Measurements from ENCODE around the gene HMX3. TPM values are rescaled to one million over a fixed set of nuclear protein-coding genes. Genes with fewer than 3 reads are reported as not detected.

HMX3 gene
- 2.8 TPM for total RNA-seq

DNA sequence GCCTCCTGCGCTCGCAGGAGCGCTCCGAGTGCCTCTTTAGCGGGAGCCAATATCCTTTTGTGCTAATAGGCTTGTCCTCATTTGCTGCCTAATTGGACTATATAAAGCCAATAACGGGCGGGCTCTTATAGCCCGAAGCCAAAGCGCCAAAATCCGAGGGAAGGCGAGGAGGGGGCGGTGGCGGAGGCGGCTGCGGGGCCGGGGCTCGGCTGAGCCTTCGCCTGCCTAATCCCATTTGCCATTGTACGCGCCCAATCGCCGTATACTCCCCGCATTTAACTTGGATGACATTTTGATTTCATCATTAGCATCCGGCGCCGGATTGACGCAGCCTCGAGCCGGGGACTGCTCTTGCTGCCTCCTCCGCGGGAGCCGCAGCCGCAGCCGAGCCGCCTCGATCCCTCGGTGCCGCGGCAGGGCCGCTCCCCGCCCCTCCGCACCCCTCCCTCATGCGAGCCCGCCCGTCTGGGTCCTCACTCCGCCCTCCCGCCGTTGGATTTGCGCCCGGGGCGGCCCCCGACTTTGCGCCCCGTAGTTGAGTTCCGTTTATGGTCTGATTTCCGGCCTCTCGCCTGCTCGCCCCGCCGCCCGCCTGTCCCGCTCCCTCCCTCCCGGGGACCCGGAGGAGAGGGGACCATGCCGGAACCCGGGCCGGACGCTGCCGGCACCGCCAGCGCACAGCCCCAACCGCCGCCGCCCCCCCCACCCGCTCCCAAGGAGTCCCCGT lies at the start of gene HMX3:
Gene HMX3 (plus strand): TSS at position 556 of the 727 bp plus-strand sequence. CDS start 81 bp downstream, at position 637.

DNA sequence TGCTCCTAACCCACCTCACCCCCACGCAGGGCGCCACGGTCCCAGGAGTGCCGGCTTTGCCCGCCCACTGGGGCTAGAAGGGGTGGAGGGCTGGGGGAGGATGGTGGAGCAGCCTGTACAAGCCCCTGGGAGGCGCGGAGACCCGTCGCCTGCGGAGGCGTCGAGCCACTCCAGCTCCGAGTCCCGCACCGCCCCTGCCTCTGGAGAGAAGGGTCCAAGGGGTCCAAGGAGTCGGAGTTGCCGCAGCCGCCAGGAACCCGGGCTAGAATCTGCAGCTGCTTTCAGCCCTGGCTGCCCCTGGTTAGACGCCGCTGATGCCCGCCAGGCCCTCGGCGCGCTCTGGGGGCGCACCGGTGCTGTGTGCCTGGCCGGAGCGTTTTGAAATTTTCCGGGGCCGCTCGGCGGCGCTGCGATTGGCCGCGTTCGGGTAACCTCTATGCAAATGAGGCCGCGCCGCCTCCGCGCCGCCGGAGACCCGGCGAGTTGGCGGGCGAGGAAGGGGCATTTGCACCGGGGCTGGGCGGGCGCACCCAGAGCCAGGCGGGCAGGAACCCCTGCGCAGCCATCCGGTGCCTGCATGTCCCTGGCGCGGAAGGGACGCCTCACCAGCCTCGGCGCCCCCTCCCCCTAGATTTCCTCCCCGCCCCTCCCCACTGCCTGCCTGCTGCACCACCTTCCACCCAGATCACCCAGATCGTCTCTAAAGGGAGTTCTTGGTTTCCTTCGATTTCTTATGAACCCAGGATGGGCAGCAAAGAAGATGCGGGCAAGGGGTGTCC lies 12.1 kb downstream of the HMX3 start, which contains the start of gene HMX2:
Gene HMX2 (plus strand): TSS at position 502 of the 779 bp plus-strand sequence. CDS start 243 bp downstream, at position 745.

DNA sequence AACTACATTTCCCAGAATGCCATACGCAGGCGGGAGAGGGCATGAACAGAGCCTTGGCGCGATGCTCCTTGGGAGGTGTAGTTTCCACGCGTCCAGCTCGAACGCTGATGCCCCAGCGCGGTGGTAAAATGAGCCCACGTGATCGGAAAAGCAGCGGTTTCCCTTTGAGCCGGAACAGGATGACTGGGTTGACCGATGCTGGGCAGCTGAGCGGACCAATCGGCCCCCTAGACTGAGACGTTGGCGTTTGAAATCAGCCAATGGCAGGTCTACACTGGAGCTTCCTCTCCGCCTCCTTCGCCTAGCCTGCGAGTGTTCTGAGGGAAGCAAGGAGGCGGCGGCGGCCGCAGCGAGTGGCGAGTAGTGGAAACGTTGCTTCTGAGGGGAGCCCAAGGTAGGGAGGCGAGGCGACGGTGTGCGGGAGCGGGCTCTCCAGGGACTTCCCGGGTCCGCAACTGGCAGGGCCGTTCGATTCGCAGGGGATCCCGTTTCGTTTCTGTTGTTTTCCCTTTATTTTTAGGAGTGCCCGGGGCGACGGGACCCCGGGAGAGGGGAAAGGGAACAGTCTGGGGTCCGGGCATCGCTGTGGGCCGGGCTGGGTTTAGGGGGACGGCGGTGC lies 18.4 kb downstream of the HMX3 start, which contains the start of gene BUB3:
Gene BUB3 (plus strand): TSS at position 311 of the 619 bp plus-strand sequence. CDS start 516 bp downstream, outside the sequence.

Other genes starting within 250 kb of the HMX3 start
- not detected for gene FAM24A, start 225.4 kb upstream of the HMX3 start, total RNA-seq
- gene C10orf88, start 181.7 kb upstream of the HMX3 start, total RNA-seq, result 20.3 TPM
- gene PSTK, start 155.6 kb upstream of the HMX3 start, total RNA-seq, result 13.6 TPM
- gene IKZF5, start 127.2 kb upstream of the HMX3 start, total RNA-seq, result 10.6 TPM
- 18.7 TPM for gene ACADSB, start 127.0 kb upstream of the HMX3 start, total RNA-seq
- gene HMX2, start 12.2 kb downstream of the HMX3 start, total RNA-seq, result 0.92 TPM
- gene BUB3, start 18.4 kb downstream of the HMX3 start, total RNA-seq, result 98.5 TPM